Mononuclear cell (primary cell): ENCODE data around the gene INPP5K. TPM values are rescaled to one million over a fixed set of nuclear protein-coding genes. Genes with fewer than 3 reads are reported as not detected.

Source experiments
- H3K27me3 ChIP-seq: 2 replicates; pipeline ENCODE4 v1.6.0; 2011; ENCODE audit warnings: low read length, control low read depth; ENCODE audit not compliant: insufficient read depth
- H3K4me1 ChIP-seq: 2 replicates; pipeline ENCODE4 v1.5.1; 2011; ENCODE audit warnings: mild to moderate bottlenecking, low read length, control low read depth; ENCODE audit not compliant: insufficient read depth
- H3K4me3 ChIP-seq: 2 replicates; pipeline ENCODE4 v1.5.1; 2011; ENCODE audit warnings: mild to moderate bottlenecking, low read length, moderate library complexity
- H3K9me3 ChIP-seq: 2 replicates; pipeline ENCODE4 v1.5.1; 2011; ENCODE audit warnings: low read depth, mild to moderate bottlenecking, control low read depth, low read length
- total RNA-seq: library from RNA; depleted of rRNA; stranded (reverse); fragments of >200 nt; gene quantifications from one replicate; pipeline ENCODE4 v1.2.3, GENCODE V29; 2012

INPP5K gene
- total RNA-seq, 1 donor, result 102 TPM

GRCh38 chr17:1473170-1473569 is 43.2 kb downstream of the INPP5K start:
- H3K4me3 ChIP-seq, result no peak overlapping the region
- peaks cover 17% of the 10 kb centered on the region for H3K4me1 ChIP-seq
- no peaks in the 10 kb centered on the region for H3K27me3 ChIP-seq
- H3K9me3 ChIP-seq, result no peaks in the 10 kb centered on the region

- Histone ChIP-seq H3K4me1 (peaks cover 21% of the 10 kb centered on the region), H3K4me3 (no peak overlapping the region), H3K27me3 (no peaks in the 10 kb centered on the region), H3K9me3 (no peaks in the 10 kb centered on the region)
Measured at GRCh38 chr17:1471911-1472821, 44.2 kb downstream of the INPP5K start.

GRCh38 chr17:1471490-1471889 is 44.9 kb downstream of the INPP5K start:
- Histone ChIP-seq H3K9me3 (no peaks in the 10 kb centered on the region), H3K4me1 (peaks cover 21% of the 10 kb centered on the region), H3K4me3 (no peak overlapping the region), H3K27me3 (no peaks in the 10 kb centered on the region)

DNA sequence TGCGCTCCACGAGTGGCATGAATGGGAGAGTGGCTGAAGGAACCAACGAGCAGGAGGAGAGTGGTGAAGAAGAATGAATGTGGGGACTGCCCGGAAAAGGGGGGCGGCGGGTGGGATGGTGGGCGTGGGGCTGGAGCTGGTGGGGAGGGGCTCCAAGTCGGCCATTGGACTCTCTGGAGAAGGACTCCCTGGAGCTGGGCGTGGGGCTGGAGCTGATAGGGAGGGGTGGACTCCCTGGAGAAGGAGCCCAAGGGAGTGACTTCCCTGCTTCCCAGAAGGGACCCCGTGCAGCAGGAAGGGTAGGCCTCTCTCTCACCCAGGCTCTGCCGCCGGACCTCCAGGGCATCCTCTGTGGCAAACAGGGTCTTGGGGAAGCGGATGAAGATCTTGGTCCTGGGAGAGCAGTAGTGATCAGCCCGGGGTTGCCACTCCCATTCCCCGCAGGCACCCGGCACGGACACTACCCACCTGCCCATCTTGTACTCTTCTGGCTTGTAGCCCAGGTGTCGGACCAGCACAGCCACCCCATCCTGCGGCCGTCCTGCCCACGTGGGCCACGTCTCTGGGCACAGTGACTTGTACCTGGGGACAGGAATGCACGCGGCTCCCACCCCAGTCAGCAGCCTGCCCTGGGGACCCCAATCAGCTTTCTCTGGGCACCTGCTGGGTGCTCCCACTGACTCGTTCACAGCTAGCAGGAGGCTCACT is 45.5 kb downstream of the INPP5K start:
- no peaks in the 10 kb centered on the region for H3K27me3 ChIP-seq
- H3K9me3 ChIP-seq, result no peaks in the 10 kb centered on the region
- peaks cover 21% of the 10 kb centered on the region for H3K4me1 ChIP-seq
- H3K4me3 ChIP-seq, result no peak overlapping the region

GRCh38 chr17:1470071-1470754 is 46.2 kb downstream of the INPP5K start:
- Histone ChIP-seq H3K9me3 (no peaks in the 10 kb centered on the region), H3K4me3 (no peak overlapping the region), H3K27me3 (no peaks in the 10 kb centered on the region), H3K4me1 (peaks cover 21% of the 10 kb centered on the region)

GRCh38 chr17:1469231-1469852 is 47.1 kb downstream of the INPP5K start:
- peaks cover 17% of the 10 kb centered on the region for H3K4me1 ChIP-seq
- H3K27me3 ChIP-seq, result no peaks in the 10 kb centered on the region
- no peak overlapping the region for H3K4me3 ChIP-seq
- no peaks in the 10 kb centered on the region for H3K9me3 ChIP-seq

DNA sequence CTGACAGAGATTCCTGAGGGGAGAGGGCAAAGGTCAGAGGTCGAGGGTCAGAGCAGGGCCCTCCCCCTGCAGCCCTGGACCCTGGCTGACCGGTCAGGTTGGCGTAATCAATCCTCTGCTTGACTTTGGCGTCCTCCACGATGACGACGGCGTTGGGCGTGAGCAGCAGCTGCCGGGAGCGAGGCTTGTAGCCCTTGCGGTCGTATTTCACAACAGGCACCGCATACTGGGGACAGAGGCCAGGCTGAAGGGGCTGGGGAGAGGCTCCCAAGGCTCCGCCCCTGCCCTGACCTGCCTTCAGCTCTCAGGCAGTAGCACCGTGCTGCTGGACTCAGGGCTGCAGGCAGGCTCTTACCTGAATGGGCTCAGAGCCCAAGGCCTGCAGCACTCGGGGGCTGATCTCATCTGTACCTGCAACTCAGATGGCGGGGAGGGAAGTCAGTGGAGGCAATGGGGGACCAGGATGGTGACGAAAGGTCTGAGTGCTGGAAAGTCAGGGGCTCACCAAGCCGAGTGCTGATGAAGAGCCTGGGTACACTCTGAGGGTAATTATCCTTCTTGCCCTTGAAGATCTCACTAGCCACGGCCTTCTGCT is 48.4 kb downstream of the INPP5K start:
- H3K9me3 ChIP-seq, result no peaks in the 10 kb centered on the region
- no peak overlapping the region for H3K4me3 ChIP-seq
- no peaks in the 10 kb centered on the region for H3K27me3 ChIP-seq
- peaks cover 25% of the 10 kb centered on the region for H3K4me1 ChIP-seq

DNA sequence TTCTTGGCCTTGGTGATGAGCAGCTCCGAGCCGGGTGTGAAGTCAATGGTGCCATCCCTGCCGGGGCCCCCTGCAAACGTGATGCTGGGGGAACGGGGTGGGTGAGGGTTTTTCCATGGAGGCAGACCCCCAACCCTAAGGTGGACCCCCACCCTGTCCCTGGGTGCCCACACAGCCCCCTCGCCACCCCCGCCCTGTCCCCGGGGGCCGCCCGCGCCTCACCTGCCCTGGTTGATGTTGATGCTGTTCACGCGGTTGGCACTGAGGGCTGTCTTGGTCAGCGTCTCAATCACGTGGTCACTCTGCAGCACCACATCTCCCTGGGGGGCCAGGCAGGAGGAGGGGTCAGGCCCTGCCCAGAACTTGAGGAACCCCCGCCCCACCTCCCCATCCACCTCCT is 49.2 kb downstream of the INPP5K start:
- no peak overlapping the region for H3K4me3 ChIP-seq
- H3K27me3 ChIP-seq, result no peaks in the 10 kb centered on the region
- H3K9me3 ChIP-seq, result no peaks in the 10 kb centered on the region
- peaks cover 31% of the 10 kb centered on the region for H3K4me1 ChIP-seq

DNA sequence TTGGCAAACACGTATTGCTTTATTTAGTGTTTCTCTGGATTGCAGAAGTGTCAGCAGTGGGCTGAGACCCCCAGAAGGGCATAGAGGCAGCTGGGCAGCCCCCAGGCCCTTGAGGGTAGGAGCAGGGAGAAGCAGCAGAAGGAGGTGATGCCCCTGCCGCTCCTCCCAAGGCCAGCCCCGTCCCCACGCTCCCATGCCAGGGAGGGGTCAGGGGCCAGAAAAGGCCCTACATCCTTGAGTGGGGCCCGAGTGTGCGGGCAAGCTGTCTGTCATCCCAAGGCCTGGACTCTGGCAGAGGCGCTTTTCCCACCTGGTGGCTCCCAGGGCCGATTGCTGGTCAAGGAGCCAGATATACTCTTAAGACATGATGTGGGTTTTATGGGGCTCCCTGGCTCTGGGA is 52.2 kb downstream of the INPP5K start:
- H3K27me3 ChIP-seq, result no peaks in the 10 kb centered on the region
- H3K4me1 ChIP-seq, result peaks cover 55% of the 10 kb centered on the region
- no peaks in the 10 kb centered on the region for H3K9me3 ChIP-seq
- no peak overlapping the region for H3K4me3 ChIP-seq

DNA sequence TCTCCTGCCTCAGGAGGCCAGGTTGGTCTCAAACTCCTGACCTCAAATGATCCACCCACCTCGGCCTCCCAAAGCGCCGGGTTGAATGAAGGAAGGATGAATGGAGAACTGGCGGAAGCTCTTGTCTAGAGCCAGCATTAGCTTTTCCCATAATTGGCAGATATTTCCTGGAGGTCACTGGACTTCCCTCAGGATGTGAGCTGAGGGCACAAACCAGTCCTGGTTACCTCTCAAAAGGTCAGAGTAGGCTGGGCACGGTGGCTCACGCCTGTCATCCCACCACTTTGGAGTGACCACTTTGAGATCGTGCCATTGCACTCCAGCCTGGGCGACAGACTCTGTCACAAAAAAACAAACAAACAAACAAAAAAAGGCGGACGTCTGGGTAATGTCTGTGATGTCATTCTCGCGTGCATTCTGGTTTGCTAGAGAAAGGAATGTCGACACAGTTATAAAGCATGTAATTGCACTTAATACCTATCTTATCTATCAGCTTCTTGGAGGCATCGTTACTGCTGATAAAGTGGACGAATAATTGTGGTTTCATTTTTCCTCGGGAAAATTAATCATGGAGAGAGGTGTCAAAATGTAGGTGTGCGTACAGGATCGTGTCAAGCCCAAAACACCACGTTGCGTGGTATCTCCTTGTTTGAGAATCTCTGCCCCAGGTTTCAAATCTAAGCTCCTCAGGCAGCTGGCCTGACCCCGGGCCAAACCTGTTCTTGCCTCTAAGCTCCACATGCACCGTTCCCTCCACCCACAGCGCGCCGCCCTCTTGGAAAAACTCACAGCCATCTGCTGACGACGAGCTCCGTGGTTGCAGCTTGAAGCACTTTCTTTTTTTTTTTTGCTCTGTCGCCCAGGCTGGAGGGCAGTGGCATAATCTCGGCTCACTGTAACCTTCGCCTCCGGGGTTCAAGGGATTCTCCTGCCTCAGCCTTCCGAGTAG is 54.0 kb downstream of the INPP5K start:
- Histone ChIP-seq H3K4me3 (no peak overlapping the region), H3K27me3 (no peaks in the 10 kb centered on the region), H3K9me3 (no peaks in the 10 kb centered on the region), H3K4me1 (peaks cover 44% of the 10 kb centered on the region)

GRCh38 chr17:1461198-1461944 is 55.0 kb downstream of the INPP5K start:
- H3K9me3 ChIP-seq, result no peaks in the 10 kb centered on the region
- H3K27me3 ChIP-seq, result no peaks in the 10 kb centered on the region
- H3K4me3 ChIP-seq, result no peak overlapping the region
- H3K4me1 ChIP-seq, result peaks cover 51% of the 10 kb centered on the region

- Histone ChIP-seq H3K9me3 (no peaks in the 10 kb centered on the region), H3K4me3 (no peak overlapping the region), H3K27me3 (no peaks in the 10 kb centered on the region), H3K4me1 (peaks cover 53% of the 10 kb centered on the region)
Measured at GRCh38 chr17:1460233-1460632, 56.2 kb downstream of the INPP5K start.
